DND-41 (cell line): ENCODE measurements around the gene PIGZ.

Source experiments
- CTCF ChIP-seq: IDR thresholded peaks from 2 replicates; pipeline ENCODE4 v1.5.1; 2012; ENCODE audit warnings: borderline replicate concordance, low read length, moderate library complexity, mild to moderate bottlenecking; ENCODE audit not compliant: poor library complexity, severe bottlenecking; ENCODE audit errors: extremely low read depth
- EZH2 ChIP-seq: IDR thresholded peaks from 3 replicates; pipeline ENCODE4 v1.6.1; 2012; ENCODE audit warnings: borderline replicate concordance, low read depth, mild to moderate bottlenecking, moderate library complexity, low read length, inconsistent platforms; ENCODE audit not compliant: severe bottlenecking

GRCh38 chr3:196989721-196990262, 21.2 kb upstream of the PIGZ start:
- no peak for TF ChIP-seq CTCF
- no peak for TF ChIP-seq EZH2
